GM13977 (cell line): ENCODE measurements around the gene A4GALT.

ENCODE experiments used
- DNase-seq: peaks from one replicate; pipeline ENCODE4 v3.0.0; 2012; ENCODE audit warnings: low spot score
- in situ Hi-C: fragments of 300-500 bp; cut with MboI; formaldehyde crosslinking; loops from one replicate; pipeline ENCODE4 v1.12.0; 2022; ENCODE audit warnings: low sequenced_read_pairs, low pct_unique_long_range_greater_than_20kb, mixed read lengths, inconsistent platforms; ENCODE audit not compliant: unreplicated experiment
- TF ChIP-seq, protein P1 (sequence below): IDR thresholded peaks from 2 replicates; pipeline ENCODE4 v1.5.1; 2012; ENCODE audit warnings: mild to moderate bottlenecking, control low read depth; ENCODE audit not compliant: insufficient read depth; ENCODE audit errors: extremely low read depth, missing control alignments

The A4GALT gene

DNA sequence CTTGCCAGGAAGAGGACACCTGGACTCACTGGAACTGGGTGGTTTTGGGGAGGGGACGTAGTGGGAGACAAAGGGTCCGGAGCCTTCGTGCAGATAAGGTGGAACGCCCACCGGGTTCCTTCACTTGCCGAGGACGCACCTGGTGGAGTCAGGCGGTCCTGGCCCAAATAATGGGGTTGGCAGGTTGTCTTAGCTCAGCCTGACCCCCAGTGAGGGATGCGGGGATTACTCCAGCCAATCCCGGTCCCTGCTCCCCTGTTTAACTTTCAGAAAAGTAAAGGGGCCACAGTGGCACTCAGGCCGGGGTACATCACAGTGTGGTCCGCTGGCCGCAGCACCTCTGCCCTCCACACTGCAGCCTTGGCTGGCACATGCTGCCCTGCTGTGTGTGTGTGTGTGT is 18.0 kb downstream of the A4GALT start:
- no peak for DNase-seq
- TF ChIP-seq, protein P1, sequence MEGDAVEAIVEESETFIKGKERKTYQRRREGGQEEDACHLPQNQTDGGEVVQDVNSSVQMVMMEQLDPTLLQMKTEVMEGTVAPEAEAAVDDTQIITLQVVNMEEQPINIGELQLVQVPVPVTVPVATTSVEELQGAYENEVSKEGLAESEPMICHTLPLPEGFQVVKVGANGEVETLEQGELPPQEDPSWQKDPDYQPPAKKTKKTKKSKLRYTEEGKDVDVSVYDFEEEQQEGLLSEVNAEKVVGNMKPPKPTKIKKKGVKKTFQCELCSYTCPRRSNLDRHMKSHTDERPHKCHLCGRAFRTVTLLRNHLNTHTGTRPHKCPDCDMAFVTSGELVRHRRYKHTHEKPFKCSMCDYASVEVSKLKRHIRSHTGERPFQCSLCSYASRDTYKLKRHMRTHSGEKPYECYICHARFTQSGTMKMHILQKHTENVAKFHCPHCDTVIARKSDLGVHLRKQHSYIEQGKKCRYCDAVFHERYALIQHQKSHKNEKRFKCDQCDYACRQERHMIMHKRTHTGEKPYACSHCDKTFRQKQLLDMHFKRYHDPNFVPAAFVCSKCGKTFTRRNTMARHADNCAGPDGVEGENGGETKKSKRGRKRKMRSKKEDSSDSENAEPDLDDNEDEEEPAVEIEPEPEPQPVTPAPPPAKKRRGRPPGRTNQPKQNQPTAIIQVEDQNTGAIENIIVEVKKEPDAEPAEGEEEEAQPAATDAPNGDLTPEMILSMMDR, result no peak
- in situ Hi-C loops, result no loop called here

DNA sequence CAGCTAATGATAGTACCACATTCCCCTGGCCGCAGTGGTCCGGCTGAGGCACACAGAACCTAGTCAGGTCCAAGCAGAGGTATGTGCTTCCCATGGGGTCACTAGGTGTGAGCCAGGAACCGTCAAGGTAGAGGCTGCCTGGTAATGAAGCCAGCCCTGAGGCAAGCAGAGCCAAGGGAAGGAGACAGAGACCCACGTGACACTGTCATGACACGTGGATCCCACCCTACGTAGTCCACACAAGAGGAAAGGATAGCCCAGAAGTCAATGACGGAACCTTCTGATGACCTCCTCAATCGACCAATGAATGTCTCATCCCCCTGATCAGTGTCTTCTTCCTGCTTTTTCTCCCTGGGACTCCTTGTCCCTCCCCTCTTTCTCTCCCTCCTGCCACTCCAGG is 19.0 kb downstream of the A4GALT start:
- TF ChIP-seq, protein P1, result no peak
- in situ Hi-C loops, result no loop called here
- DNase-seq, result no peak

DNA sequence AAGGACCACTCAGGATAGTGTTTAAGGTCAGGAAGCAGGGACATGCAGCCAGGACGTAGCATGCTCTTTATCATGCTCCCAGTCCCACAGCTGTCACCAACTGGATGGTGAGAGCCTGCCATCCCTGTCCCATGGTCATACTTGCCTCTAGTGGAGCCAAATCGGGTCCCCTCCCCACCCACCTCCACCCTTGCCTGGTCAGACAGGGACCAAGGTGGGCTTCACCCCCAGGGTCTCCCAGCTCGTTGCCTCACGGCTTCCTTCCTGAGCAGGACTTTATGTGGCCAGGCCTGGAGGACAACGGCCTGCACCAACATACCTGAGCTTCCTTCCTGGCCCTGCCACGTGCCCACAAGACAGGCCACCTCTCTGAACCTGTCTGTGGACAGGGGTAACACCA is 19.8 kb downstream of the A4GALT start:
- TF ChIP-seq, protein P1, result no peak
- in situ Hi-C loops, result no loop called here
- no peak for DNase-seq

DNA sequence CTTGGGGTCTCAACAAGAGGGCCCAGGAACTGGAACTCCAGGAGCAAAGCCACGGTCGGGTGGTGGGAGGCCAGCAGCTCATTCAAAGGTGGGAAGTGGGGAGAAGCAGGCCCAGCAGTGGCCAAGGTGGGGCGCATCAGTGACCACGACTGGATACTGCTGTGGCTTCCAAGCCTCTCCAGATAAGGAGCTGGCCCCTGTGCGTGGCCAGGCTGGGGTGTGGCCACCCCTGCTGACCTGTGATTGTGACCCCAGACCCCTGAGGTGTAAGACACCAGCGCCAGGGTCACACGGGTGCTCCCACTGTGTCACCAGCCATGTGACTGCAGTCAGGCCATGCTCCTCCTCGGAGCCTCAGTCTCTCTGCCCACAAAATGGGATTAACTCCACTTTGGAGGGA is 20.3 kb downstream of the A4GALT start:
- in situ Hi-C loops, result no loop called here

DNA sequence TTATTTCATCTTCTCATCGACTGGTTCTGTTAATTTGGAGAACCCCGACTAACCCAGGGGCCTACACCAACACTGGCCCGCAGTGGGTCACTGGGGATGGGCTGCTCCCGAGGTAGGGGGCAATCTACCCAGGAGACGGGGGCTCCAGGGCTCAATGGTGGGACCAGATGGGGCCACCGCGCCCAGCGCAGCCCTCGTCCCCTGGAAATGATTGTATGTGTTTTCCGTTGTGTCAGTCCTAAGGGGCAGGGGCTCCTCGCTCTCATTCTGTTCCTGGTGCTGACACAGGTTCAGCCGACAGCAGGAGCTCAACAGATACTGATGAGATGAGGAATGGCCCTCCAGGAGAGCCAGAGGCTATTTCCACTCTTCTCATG is 20.7 kb downstream of the A4GALT start:
- TF ChIP-seq, protein P1, result no peak
- DNase-seq, result no peak
- in situ Hi-C loops, result no loop called here

More for the DNA sequence above, 20.3 kb downstream of the A4GALT start:
- DNase-seq, result no peak
- TF ChIP-seq, protein P1, result no peak

DNA sequence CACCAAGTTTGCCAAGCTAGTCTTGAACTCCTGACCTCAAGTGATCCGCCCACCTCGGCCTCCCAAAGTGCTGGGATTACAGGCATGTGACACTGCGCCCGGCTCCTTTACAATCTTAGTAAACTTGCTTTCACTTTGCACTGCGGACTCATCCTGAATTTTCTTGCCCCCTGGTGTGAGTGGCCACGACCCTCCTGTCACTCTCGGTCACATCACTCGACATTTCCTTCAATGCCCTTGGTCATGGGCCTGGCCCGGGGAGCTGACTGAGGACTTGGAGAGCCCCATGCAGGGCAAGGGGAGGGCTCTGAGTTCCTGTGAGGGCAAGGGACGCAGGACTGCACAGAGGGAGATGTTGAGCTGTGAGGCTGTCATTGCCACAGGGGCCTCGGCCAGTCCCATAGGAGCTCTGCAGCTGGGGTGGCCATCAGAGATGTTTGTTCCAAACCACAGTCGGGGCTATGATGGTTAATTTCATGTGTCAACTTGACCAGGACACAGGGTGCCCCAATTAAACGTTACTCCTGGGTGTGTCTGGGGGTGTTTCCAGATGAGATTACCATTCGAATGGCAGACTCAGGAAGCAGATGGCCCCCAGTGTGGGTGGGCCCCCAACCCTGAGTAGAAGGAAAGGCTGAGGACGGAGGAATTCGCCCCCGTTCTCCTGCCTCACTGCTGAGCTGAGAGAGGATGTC is 21.2 kb downstream of the A4GALT start:
- no peak for DNase-seq
- in situ Hi-C loops, result no loop called here
- TF ChIP-seq, protein P1, result no peak

DNA sequence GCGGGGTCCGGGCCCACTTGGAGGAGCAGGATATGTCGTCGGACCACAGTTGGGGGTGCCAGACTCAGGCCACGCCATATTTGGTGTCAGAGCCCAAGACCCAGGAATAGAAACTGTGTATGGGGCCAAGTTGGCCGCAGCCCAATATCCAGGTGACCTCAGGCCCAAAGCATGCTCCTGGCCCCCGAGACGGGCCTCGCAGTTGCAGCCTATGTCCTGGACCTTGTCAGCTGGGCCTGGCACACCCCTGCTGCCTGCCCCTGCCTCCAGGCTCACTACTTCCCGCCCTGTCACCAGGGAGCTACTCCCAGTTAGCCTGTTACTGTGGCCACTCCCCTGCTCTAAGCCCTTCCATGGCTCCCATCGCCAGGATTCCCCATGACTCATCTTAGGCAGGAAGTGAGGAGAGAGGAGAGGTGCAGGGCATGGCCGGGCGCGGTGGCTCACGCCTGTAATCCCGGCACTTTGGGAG is 23.1 kb downstream of the A4GALT start:
- TF ChIP-seq, protein P1, result no peak
- DNase-seq, result no peak
- in situ Hi-C loops, result no loop called here
